ENCODE data around the gene SUSD4.

SUSD4 gene

DNA sequence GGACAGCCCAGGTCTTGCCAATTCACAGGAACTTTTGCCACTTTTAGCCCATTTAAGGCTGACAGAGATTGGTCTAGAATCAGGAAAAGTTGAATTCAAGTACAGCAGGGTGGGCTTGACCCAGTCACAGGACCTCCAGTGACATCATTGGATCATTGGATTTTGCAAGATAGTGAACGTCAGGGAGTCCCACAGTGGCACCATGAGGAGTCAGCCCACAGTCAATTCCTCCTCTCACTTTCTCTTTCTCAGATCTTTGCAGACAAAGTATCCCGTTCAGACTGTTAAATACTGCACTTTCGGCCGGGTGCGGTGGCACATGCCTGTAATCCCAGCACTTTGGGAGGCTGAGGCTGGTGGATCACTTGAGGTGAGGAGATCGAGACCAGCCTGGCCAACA lies 163.1 kb downstream of the SUSD4 start:
- TF ChIP-seq, protein P1, sequence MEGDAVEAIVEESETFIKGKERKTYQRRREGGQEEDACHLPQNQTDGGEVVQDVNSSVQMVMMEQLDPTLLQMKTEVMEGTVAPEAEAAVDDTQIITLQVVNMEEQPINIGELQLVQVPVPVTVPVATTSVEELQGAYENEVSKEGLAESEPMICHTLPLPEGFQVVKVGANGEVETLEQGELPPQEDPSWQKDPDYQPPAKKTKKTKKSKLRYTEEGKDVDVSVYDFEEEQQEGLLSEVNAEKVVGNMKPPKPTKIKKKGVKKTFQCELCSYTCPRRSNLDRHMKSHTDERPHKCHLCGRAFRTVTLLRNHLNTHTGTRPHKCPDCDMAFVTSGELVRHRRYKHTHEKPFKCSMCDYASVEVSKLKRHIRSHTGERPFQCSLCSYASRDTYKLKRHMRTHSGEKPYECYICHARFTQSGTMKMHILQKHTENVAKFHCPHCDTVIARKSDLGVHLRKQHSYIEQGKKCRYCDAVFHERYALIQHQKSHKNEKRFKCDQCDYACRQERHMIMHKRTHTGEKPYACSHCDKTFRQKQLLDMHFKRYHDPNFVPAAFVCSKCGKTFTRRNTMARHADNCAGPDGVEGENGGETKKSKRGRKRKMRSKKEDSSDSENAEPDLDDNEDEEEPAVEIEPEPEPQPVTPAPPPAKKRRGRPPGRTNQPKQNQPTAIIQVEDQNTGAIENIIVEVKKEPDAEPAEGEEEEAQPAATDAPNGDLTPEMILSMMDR (IDR thresholded peaks at IDR 0.05; ENCODE audit: control insufficient read depth, insufficient read depth, low read depth, low read length, missing control alignments): no peak
- H3K4me3 ChIP-seq (ENCODE audit: control insufficient read depth, low read depth, low read length): no peak overlapping the region
- no peak for DNase-seq (ENCODE audit: low read depth)

DNA sequence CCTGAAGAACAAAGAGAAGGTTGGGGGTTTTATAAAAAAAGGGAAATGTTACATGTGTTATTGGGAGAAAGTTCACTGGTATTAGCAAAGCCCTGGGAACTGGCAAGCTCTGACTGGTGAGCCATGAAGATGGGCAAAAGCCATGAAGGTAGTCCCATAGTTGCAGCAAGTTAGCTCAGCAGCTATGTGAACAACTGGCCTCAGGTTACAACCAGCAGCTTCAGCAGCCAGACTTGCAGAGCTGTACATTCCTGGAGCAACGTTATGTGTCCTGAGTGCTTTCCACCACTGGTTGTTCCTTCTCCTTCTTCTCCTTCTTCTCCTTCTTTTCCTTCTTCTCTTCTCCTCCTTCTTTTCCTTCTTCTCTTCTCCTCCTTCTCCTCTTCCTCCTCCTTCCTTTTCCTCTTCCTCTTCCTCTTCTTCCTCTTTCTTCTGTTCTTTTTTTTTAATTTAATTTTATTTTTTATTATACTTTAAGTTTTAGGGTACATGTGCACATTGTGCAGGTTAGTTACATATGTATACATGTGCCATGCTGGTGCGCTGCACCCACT lies 164.8 kb downstream of the SUSD4 start:
- TF ChIP-seq, protein P1 (IDR thresholded peaks at IDR 0.05; ENCODE audit: control insufficient read depth, insufficient read depth, low read depth, low read length, missing control alignments): no peak

DNA sequence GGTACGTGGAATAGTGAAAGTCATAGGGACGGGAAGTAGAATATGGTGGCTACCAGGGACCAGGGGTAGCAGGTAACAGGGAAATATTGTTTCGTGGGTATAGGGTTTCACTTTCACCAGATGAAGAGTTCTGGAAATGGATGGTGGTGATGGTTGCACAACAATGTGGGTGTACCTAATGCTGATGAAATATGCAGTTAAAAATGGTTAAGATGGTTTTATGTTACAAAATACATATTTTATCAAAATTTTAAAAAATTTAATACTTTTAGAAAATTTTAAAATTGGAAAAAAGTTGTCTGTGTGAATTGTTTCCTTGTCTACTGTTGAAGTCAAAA lies 165.4 kb downstream of the SUSD4 start:
- no peak overlapping the region for H3K4me3 ChIP-seq (ENCODE audit: control insufficient read depth, low read depth, low read length)
- TF ChIP-seq, protein P1 (IDR thresholded peaks at IDR 0.05; ENCODE audit: control insufficient read depth, insufficient read depth, low read depth, low read length, missing control alignments): no peak
- no peak for DNase-seq (ENCODE audit: low read depth)

More for the DNA sequence above, 164.8 kb downstream of the SUSD4 start:
- H3K4me3 ChIP-seq (ENCODE audit: control insufficient read depth, low read depth, low read length): no peak overlapping the region
- no peak for DNase-seq (ENCODE audit: low read depth)

DNA sequence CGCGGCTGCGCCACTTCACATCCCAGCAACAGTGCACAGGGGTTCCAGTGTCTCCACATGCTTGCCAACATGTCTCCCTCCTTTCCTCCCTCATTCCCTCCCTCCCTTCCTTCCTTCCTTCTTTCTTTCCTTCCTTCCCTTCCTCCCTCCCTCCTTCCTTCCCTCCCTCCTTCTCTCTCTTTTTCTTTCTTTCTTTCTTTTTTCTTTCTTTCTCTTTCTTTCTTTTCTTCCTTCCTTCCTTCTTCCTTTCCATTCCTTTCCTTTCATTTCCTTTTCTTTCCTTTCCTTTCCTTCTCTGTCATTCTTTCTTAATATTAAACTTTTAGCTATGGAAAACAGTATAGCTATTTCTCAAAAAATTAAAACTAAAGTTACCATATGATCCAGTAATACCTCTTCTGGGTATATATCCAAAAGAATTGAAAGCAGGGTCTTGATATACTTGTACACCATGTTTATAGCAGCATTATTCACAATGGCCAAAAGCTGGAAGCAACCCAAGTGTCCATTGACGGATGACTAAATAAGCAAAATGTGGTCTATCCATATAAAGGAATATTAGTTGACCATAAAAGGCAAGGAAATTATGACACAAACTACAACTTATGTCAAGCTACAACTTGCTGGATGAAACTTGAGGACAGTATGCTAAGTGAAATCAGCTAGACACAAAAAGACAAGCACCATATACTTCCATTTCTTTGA lies 165.9 kb downstream of the SUSD4 start:
- no peak for DNase-seq (ENCODE audit: low read depth)
- H3K4me3 ChIP-seq (ENCODE audit: control insufficient read depth, low read depth, low read length): no peak overlapping the region
- TF ChIP-seq, protein P1 (IDR thresholded peaks at IDR 0.05; ENCODE audit: control insufficient read depth, insufficient read depth, low read depth, low read length, missing control alignments): no peak

DNA sequence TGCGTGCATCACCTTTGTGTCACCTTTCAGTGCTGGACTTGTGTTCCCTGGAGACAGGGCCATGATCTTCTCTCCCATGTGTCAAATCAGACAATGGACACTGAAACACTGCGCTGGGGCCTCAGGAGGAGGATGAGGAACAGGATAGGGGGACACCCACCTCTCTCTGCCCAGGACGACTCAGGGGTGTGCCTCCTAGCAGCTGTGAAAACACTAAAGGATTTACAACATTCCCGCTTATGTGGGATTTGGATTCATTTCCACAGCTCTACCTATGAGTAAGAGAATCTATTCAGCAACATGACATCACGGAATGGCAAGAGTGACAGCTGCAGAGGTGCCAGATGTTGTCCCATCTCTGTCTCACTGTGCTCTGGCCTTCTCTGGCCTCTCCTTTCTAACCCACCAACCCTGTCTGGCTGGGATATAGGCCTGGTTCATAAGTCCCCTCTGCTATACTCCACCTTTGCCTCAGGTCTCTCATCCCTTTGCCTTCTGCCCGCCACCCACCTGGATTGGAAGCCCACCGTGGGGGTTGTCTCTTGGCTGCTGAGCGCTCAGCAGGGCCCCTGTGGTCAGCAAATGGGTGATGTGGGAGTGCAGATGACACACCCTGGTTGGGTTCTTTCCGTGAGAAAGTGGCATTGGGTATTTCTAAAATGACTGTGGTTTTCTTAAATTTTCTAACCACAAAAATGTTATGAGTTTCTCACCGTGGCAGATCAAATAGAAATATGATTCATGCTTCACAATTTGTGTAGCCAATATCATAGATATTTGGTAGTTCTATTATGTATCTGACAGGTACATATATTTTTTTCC lies 173.9 kb downstream of the SUSD4 start:
- H3K4me3 ChIP-seq (ENCODE audit: control insufficient read depth, low read depth, low read length): no peak overlapping the region
- peak; percentile 49 for DNase-seq (ENCODE audit: low read depth)
- TF ChIP-seq, protein P1 (IDR thresholded peaks at IDR 0.05; ENCODE audit: control insufficient read depth, insufficient read depth, low read depth, low read length, missing control alignments): no peak

DNA sequence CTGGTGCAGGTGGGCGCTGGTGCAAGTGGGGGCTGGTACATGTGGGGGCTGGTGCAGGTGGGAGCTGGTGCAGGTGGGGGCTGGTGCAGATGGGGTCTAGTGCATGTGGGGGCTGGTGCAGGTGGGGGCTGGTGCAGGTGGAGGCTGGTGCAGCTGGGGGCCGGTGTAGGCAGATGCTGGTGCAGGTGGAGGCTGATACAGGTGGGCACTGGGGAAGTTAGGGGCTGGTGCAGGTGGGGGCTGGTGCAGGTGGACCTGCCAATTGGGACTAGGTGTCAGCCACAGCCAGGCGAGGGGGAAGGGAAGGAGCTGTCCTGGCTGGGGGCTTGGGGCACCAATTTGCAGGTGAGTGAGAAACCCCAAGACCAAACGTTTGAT lies 174.5 kb downstream of the SUSD4 start:
- no peak overlapping the region for H3K4me3 ChIP-seq (ENCODE audit: control insufficient read depth, low read depth, low read length)
- TF ChIP-seq, protein P1 (IDR thresholded peaks at IDR 0.05; ENCODE audit: control insufficient read depth, insufficient read depth, low read depth, low read length, missing control alignments): no peak
- no peak for DNase-seq (ENCODE audit: low read depth)
